HepG2 (cell line): ENCODE measurements around the gene RPS23. TPM values are rescaled to one million over a fixed set of nuclear protein-coding genes. Genes with fewer than 3 reads are reported as not detected.

Source experiments
- ATAC-seq: fragments of 200-7000 bp; cut with Tn5 transposase; 3 replicates; pipeline ENCODE4 v1.9.1; 2020; ENCODE audit warnings: mild to moderate bottlenecking, moderate library complexity
- BruUV-seq: library from RNA; stranded (reverse); fragments of 400-500 nt; replicated peaks from 2 replicates; lab custom pipeline; 2021; lab: Mats Ljungman, UMichigan
- CTCF ChIA-PET: fragments of 300-600 bp; formaldehyde crosslinking; extraction: SDS; loops from one replicate; lab custom pipeline; 2021; ENCODE audit warnings: low total read pairs, inconsistent platforms, low intra/inter-chr PET ratio; lab: Yijun Ruan, JAX
- POLR2A ChIA-PET: fragments of 350-600 bp; sonication (Branson Sonifier 250); formaldehyde crosslinking; loops from one replicate; lab custom pipeline; 2020; ENCODE audit warnings: antibody characterized with exemption, inconsistent platforms; lab: Yijun Ruan, JAX
- DNase-seq: peaks from one replicate; pipeline ENCODE4 v3.0.0-alpha.2; 2015; ENCODE audit warnings: low spot score
- FAIRE-seq: peaks from 3 replicates; lab custom pipeline; 2011; peaks lifted over from hg19 to GRCh38; lab: Jason Lieb, UNC
- H2AFZ ChIP-seq: one replicate; pipeline ENCODE4 v1.6.1; 2011; ENCODE audit warnings: low read length, inconsistent platforms
- H3K27ac ChIP-seq: fragments of 300-600 bp; 3 replicates; pipeline ENCODE4 v1.8.0; 2011; ENCODE audit warnings: mixed run types, mild to moderate bottlenecking, mixed read lengths, low read length, inconsistent platforms; ENCODE audit not compliant: insufficient read depth; ENCODE audit errors: extremely low read length
- H3K27me3 ChIP-seq, 2 experiments: fragments of 200-600 bp in 1 of 2; 2 replicates in 1 of 2; 3 replicates in 1 of 2; pipeline versions ENCODE4 v1.6.0 to v1.8.0; 2011; ENCODE audit warnings: low read length in 2 of 2, mild to moderate bottlenecking in 2 of 2, moderate library complexity in 2 of 2, inconsistent platforms in 1 of 2; ENCODE audit not compliant: insufficient read depth in 2 of 2, control insufficient read depth in 1 of 2
- H3K36me3 ChIP-seq, 2 experiments: fragments of 200-600 bp in 1 of 2; replicated peaks in 1 of 2; 2 replicates in 1 of 2; 3 replicates in 1 of 2; pipeline versions ENCODE4 v1.5.1 to v1.8.0; 2011; ENCODE audit warnings: low read length in 2 of 2, inconsistent platforms in 1 of 2; ENCODE audit not compliant: insufficient read depth in 2 of 2, control insufficient read depth in 1 of 2
- H3K4me1 ChIP-seq: 2 replicates; pipeline ENCODE4 v1.5.1; 2012; ENCODE audit warnings: low read length, inconsistent platforms; ENCODE audit not compliant: insufficient read depth
- H3K4me2 ChIP-seq: 2 replicates; pipeline ENCODE4 v1.6.0; 2011; ENCODE audit warnings: low read depth, low read length, inconsistent platforms
- H3K4me3 ChIP-seq, 3 experiments: fragments of 200-600 bp in 1 of 3; sonication (generic), shearing (Covaris generic) in 1 of 3; replicated peaks in 1 of 3; 2 replicates each; pipeline ENCODE4 v1.5.1; 2011 to 2016; ENCODE audit warnings: low read length in 3 of 3, inconsistent platforms in 2 of 3, low read depth in 2 of 3, mild to moderate bottlenecking in 2 of 3, control low read depth in 1 of 3, mixed read lengths in 1 of 3; ENCODE audit not compliant: insufficient read depth in 1 of 3
- H3K79me2 ChIP-seq: one replicate; pipeline ENCODE4 v1.6.1; 2011; ENCODE audit warnings: low read length, inconsistent platforms; ENCODE audit not compliant: insufficient read depth
- H3K9ac ChIP-seq: 2 replicates; pipeline ENCODE4 v1.6.0; 2011; ENCODE audit warnings: mild to moderate bottlenecking, low read depth, low read length, inconsistent platforms; ENCODE audit not compliant: insufficient read depth
- H3K9me3 ChIP-seq: 2 replicates; pipeline ENCODE4 v1.5.1; 2012; ENCODE audit warnings: mild to moderate bottlenecking, low read length
- H4K20me1 ChIP-seq: 2 replicates; pipeline ENCODE4 v1.6.0; 2011; ENCODE audit warnings: inconsistent platforms, mild to moderate bottlenecking, low read length, moderate library complexity; ENCODE audit not compliant: insufficient read depth
- BHLHE40 ChIP-seq: IDR thresholded peaks from 2 replicates; pipeline ENCODE4 v1.6.1; 2011; ENCODE audit warnings: low read length, improper control_type of control experiment
- CERS6 ChIP-seq: sonication (generic); formaldehyde crosslinking; IDR thresholded peaks from 2 replicates; pipeline ENCODE4 v1.5.0; 2020; ENCODE audit warnings: missing genetic modification reagents
- CREM ChIP-seq, 2 experiments: sonication (generic) in 1 of 2; formaldehyde crosslinking in 1 of 2; IDR thresholded peaks; 2 replicates each; pipeline versions ENCODE4 v1.4.0 to v1.6.1; 2016 to 2020; ENCODE audit warnings: antibody characterized with exemption in 1 of 2, mild to moderate bottlenecking in 1 of 2, missing genetic modification reagents in 1 of 2
- ELF4 ChIP-seq: sonication (generic); formaldehyde crosslinking; IDR thresholded peaks from 2 replicates; pipeline ENCODE4 v1.5.0; 2020; ENCODE audit warnings: missing genetic modification reagents, mild to moderate bottlenecking, moderate library complexity, borderline replicate concordance
- FIP1L1 ChIP-seq: fragments of 200-400 bp; formaldehyde crosslinking; IDR thresholded peaks from 2 replicates; pipeline ENCODE4 v1.6.1; 2018; ENCODE audit warnings: low read depth, mild to moderate bottlenecking, low read length, moderate library complexity, borderline replicate concordance; ENCODE audit not compliant: insufficient read depth
- GABPA ChIP-seq, 2 experiments: IDR thresholded peaks; 2 replicates each; pipeline ENCODE4 v1.6.1; 2011 to 2016; ENCODE audit warnings: low read depth in 2 of 2, low read length in 1 of 2, missing biosample characterization in 1 of 2, missing genetic modification characterization in 1 of 2
- HNRNPLL ChIP-seq: fragments of 200-400 bp; formaldehyde crosslinking; IDR thresholded peaks from 2 replicates; pipeline ENCODE4 v1.6.1; 2017; ENCODE audit warnings: mild to moderate bottlenecking, low read depth, low read length; ENCODE audit not compliant: poor library complexity, severe bottlenecking
- MAFF ChIP-seq: IDR thresholded peaks from 2 replicates; pipeline ENCODE4 v1.6.1; 2011; ENCODE audit warnings: low read depth, low read length, improper control_type of control experiment
- RAD51 ChIP-seq: fragments of 450-650 bp; IDR thresholded peaks from 2 replicates; pipeline ENCODE4 v1.6.1; 2016; ENCODE audit warnings: borderline replicate concordance
- SMAD9 ChIP-seq: sonication (generic); formaldehyde crosslinking; IDR thresholded peaks from 2 replicates; pipeline ENCODE4 v1.5.1; 2020; ENCODE audit warnings: mild to moderate bottlenecking, missing genetic modification reagents
- U2AF1 ChIP-seq: fragments of 200-400 bp; formaldehyde crosslinking; optimal IDR thresholded peaks from 2 replicates; pipeline ENCODE3; 2017; ENCODE audit warnings: mild to moderate bottlenecking, low read depth, low read length
- ZNF142 ChIP-seq: sonication (generic); formaldehyde crosslinking; IDR thresholded peaks from 2 replicates; pipeline ENCODE4 v1.4.0; 2020; ENCODE audit warnings: missing genetic modification reagents
- ZNF775 ChIP-seq: sonication (generic); formaldehyde crosslinking; IDR thresholded peaks from 2 replicates; pipeline ENCODE4 v1.4.0; 2020; ENCODE audit warnings: missing genetic modification reagents, mild to moderate bottlenecking, moderate library complexity, borderline replicate concordance
- ZSCAN31 ChIP-seq: sonication (generic); formaldehyde crosslinking; IDR thresholded peaks from 2 replicates; pipeline ENCODE4 v1.5.0; 2020; ENCODE audit warnings: low read depth, mild to moderate bottlenecking, missing genetic modification reagents
- WGBS: methylation state at CpG from one replicate; pipeline ENCODE4 v1.1.6; 2017; ENCODE audit warnings: low lambda C conversion rate; 5-methylcytosine and 5-hydroxymethylcytosine counted together
- in situ Hi-C: cut with HindIII; loops from 2 replicates; pipeline ENCODE4 v1.10.0; 2017; ENCODE audit warnings: low pct_unique_long_range_greater_than_20kb; ENCODE audit not compliant: extremely low pct_ligation_motif_present
- intact Hi-C: fragments of 100-400 bp; cut with micrococcal nuclease; formaldehyde crosslinking; loops from one replicate; pipeline ENCODE4 v1.10.0; 2022; ENCODE audit not compliant: unreplicated experiment
- polyA plus RNA-seq, 8 experiments: library from polyadenylated mRNA; depleted of rRNA in 3 of 8; stranded (reverse) in 7 of 8; unstranded in 1 of 8; fragments of >200 nt; fragmentation: Illumina TruSeq in 4 of 8; extraction: Trizol in 4 of 8; gene quantifications; 2 replicates each; pipeline versions ENCODE4 v1.2.1 to v1.2.3, GENCODE V29; 2011 to 2016; ENCODE audit warnings: low read depth in 4 of 8, missing spikeins in 1 of 8, mixed read lengths in 1 of 8; ENCODE audit not compliant: insufficient read depth in 1 of 8
- total RNA-seq, 5 experiments: library from RNA; depleted of rRNA; stranded (reverse); fragments of >200 nt; fragmentation: Illumina TruSeq; extraction: Trizol; gene quantifications; 2 replicates each; pipeline ENCODE4 v1.2.3, GENCODE V29; 2016; ENCODE audit warnings: low read depth in 1 of 5

The RPS23 gene
- total and polyA plus RNA-seq, 2 of the 13 experiments (the other 11 are each of a cell fraction or from before 2014, with no cell fraction given): 3,088 to 3,235 TPM

- ATAC-seq: no peak
- no TSS peak for BruUV-seq
- no peak overlapping the region for H3K4me2 ChIP-seq
- no peaks in the 10 kb centered on the region for H3K27me3 ChIP-seq
- H3K9me3 ChIP-seq: no peaks in the 10 kb centered on the region
- H4K20me1 ChIP-seq: no peaks in the 10 kb centered on the region
- no peak overlapping the region for H3K9ac ChIP-seq
- no peaks in the 10 kb centered on the region for H3K4me1 ChIP-seq
- WGBS: 86% methylated on average over 3 of the region's 3 CpGs
- ChIA-PET POLR2A (no interaction called here), CTCF (no interaction called here)
- H3K27ac ChIP-seq: no peak overlapping the region
- H3K79me2 ChIP-seq: no peaks in the 10 kb centered on the region
- no peak for DNase-seq
- no peak overlapping the region for H2AFZ ChIP-seq
- intact Hi-C loops (no loop called here), in situ Hi-C loops (no loop called here)
- TF ChIP-seq U2AF1: no peak
- TF ChIP-seq ZNF142 (CRISPR knock-in tag): no peak
- TF ChIP-seq FIP1L1: no peak
- TF ChIP-seq GABPA (IDR thresholded peaks at IDR 0.05; ENCODE audit: low read depth, low read length): no peak
- TF ChIP-seq GABPA (CRISPR knock-in tag; IDR thresholded peaks at IDR 0.05; ENCODE audit: low read depth): no peak
- no peak for TF ChIP-seq CREM (IDR thresholded peaks at IDR 0.05)
- no peak for TF ChIP-seq CREM (CRISPR knock-in tag; IDR thresholded peaks at IDR 0.05)
- TF ChIP-seq SMAD9 (CRISPR knock-in tag): no peak
- no peak for TF ChIP-seq RAD51
- TF ChIP-seq ZNF775 (CRISPR knock-in tag): no peak
- TF ChIP-seq HNRNPLL: no peak
- TF ChIP-seq ZSCAN31 (CRISPR knock-in tag): no peak
- no peak for TF ChIP-seq ELF4 (CRISPR knock-in tag)
- no peak for TF ChIP-seq MAFF
- no peak for TF ChIP-seq BHLHE40
- no peak for TF ChIP-seq CERS6
- no peak for FAIRE-seq
- no peak overlapping the region for H3K4me3 ChIP-seq
- H3K36me3 ChIP-seq: no peaks in the 10 kb centered on the region
Measured at GRCh38 chr5:82307451-82307850, 29.3 kb upstream of the RPS23 start.
